H1 (cell line): ENCODE results near the gene SH3PXD2B. TPM values are rescaled to one million over a fixed set of nuclear protein-coding genes. Genes with fewer than 3 reads are reported as not detected.

Source experiments
- ASH2L ChIP-seq: fragments of 200-600, 300-600 bp; sonication (generic); IDR thresholded peaks from one replicate; pipeline ENCODE4 v1.7.1; 2017; ENCODE audit warnings: low read length
- ATF2 ChIP-seq: IDR thresholded peaks from 2 replicates; pipeline ENCODE4 v1.6.1; 2012; ENCODE audit warnings: low read length, inconsistent platforms
- BACH1 ChIP-seq: IDR thresholded peaks from 2 replicates; pipeline ENCODE4 v1.6.1; 2012; ENCODE audit warnings: low read length, improper control_type of control experiment
- BCL11A ChIP-seq, 2 experiments: IDR thresholded peaks; one replicate each; pipeline ENCODE4 v1.6.1; 2011; ENCODE audit warnings: low read depth in 2 of 2, low read length in 2 of 2, mild to moderate bottlenecking in 2 of 2
- CHD2 ChIP-seq: IDR thresholded peaks from 2 replicates; pipeline ENCODE4 v1.6.1; 2012; ENCODE audit warnings: low read length, improper control_type of control experiment
- GTF2F1 ChIP-seq: IDR thresholded peaks from 2 replicates; pipeline ENCODE4 v1.6.1; 2012; ENCODE audit warnings: low read depth, low read length, improper control_type of control experiment, borderline replicate concordance
- HDAC6 ChIP-seq: IDR thresholded peaks from one replicate; pipeline ENCODE4 v1.7.1; 2012; ENCODE audit warnings: low read depth, mild to moderate bottlenecking, inconsistent platforms, low read length, moderate library complexity
- KDM1A ChIP-seq: fragments of 200-600, 300-600 bp; sonication (generic); IDR thresholded peaks from 2 replicates; pipeline ENCODE4 v1.7.1; 2016; ENCODE audit warnings: mild to moderate bottlenecking, low read length, borderline replicate concordance
- KDM4A ChIP-seq: IDR thresholded peaks from one replicate; pipeline ENCODE4 v1.7.1; 2012; ENCODE audit warnings: low read depth, mild to moderate bottlenecking, moderate library complexity, low read length, inconsistent platforms; ENCODE audit not compliant: severe bottlenecking
- KDM5A ChIP-seq: fragments of 200-600 bp; IDR thresholded peaks from 2 replicates; pipeline ENCODE4 v1.7.1; 2012; ENCODE audit warnings: mild to moderate bottlenecking, low read length, inconsistent platforms, mixed read lengths
- RBBP5 ChIP-seq: IDR thresholded peaks from 2 replicates; pipeline ENCODE4 v1.7.1; 2012; ENCODE audit warnings: low read depth, mild to moderate bottlenecking, inconsistent platforms, low read length, moderate library complexity, borderline replicate concordance
- RFX5 ChIP-seq: IDR thresholded peaks from 2 replicates; pipeline ENCODE4 v1.6.1; 2011; ENCODE audit warnings: low read depth, low read length, improper control_type of control experiment, borderline replicate concordance
- SAP30 ChIP-seq: fragments of 300-600 bp; sonication (generic); IDR thresholded peaks from 2 replicates; pipeline ENCODE4 v1.7.1; 2012; ENCODE audit warnings: low read length, moderate library complexity, mild to moderate bottlenecking, inconsistent platforms; ENCODE audit not compliant: insufficient read depth, insufficient replicate concordance
- SIN3A ChIP-seq, 2 experiments: IDR thresholded peaks in 1 of 2; conservative IDR thresholded peaks in 1 of 2; 2 replicates each; pipeline ENCODE4 v1.6.1; 2011 to 2012; ENCODE audit warnings: low read length in 2 of 2, improper control_type of control experiment in 1 of 2, low read depth in 1 of 2, mild to moderate bottlenecking in 1 of 2
- SIRT6 ChIP-seq: IDR thresholded peaks from one replicate; pipeline ENCODE4 v1.7.1; 2012; ENCODE audit warnings: low read length, inconsistent platforms
- SP2 ChIP-seq: IDR thresholded peaks from 2 replicates; pipeline ENCODE4 v1.6.1; 2012; ENCODE audit warnings: mild to moderate bottlenecking, low read length, inconsistent platforms
- SRF ChIP-seq: IDR thresholded peaks from 2 replicates; pipeline ENCODE4 v1.6.1; 2011; ENCODE audit warnings: mild to moderate bottlenecking, low read depth, low read length, moderate library complexity
- TAF7 ChIP-seq: optimal IDR thresholded peaks from 2 replicates; pipeline ENCODE3; 2011; ENCODE audit warnings: low read depth, mild to moderate bottlenecking, inconsistent platforms, low read length, moderate library complexity, borderline replicate concordance
- TCF12 ChIP-seq: IDR thresholded peaks from 2 replicates; pipeline ENCODE4 v1.6.1; 2011; ENCODE audit warnings: low read depth, mild to moderate bottlenecking, low read length
- YY1 ChIP-seq: IDR thresholded peaks from 2 replicates; pipeline ENCODE4 v1.6.1; 2011; ENCODE audit warnings: low read depth, mild to moderate bottlenecking, low read length
- ZNF274 ChIP-seq: IDR thresholded peaks from 2 replicates; pipeline ENCODE4 v1.7.0; 2012; ENCODE audit warnings: low read length, borderline replicate concordance; ENCODE audit errors: extremely low read depth
- polyA plus RNA-seq, 7 experiments: library from polyadenylated mRNA; depleted of rRNA in 3 of 7; stranded (reverse) in 5 of 7; unstranded in 2 of 7; fragments of >200 nt in 5 of 7; fragments of 200-250 nt in 2 of 7; gene quantifications; 1 replicate in 5 of 7; 2 replicates in 1 of 7; 4 replicates in 1 of 7; pipeline versions ENCODE4 v1.2.1 to v1.2.3, GENCODE V29; 2011 to 2013; ENCODE audit warnings: missing spikeins in 2 of 7, mixed read lengths in 2 of 7
- total RNA-seq: library from RNA; stranded (reverse); fragmentation: NEBNext Ultra II Directional; extraction: Animal tissue kit (Norgen Biotek cat#: 25700); gene quantifications from 2 replicates; pipeline ENCODE4 v1.2.1, GENCODE V29; 2021
- TF ChIP-seq, protein P1 (sequence below): IDR thresholded peaks from 2 replicates; pipeline ENCODE4 v1.6.1; 2011; ENCODE audit warnings: low read depth, mild to moderate bottlenecking, low read length; ENCODE audit not compliant: insufficient read depth

SH3PXD2B gene
- total and polyA plus RNA-seq, 2 of the 8 experiments (the other 6 are each of a cell fraction or from before 2014, with no cell fraction given): 32.9 to 72.9 TPM

DNA sequence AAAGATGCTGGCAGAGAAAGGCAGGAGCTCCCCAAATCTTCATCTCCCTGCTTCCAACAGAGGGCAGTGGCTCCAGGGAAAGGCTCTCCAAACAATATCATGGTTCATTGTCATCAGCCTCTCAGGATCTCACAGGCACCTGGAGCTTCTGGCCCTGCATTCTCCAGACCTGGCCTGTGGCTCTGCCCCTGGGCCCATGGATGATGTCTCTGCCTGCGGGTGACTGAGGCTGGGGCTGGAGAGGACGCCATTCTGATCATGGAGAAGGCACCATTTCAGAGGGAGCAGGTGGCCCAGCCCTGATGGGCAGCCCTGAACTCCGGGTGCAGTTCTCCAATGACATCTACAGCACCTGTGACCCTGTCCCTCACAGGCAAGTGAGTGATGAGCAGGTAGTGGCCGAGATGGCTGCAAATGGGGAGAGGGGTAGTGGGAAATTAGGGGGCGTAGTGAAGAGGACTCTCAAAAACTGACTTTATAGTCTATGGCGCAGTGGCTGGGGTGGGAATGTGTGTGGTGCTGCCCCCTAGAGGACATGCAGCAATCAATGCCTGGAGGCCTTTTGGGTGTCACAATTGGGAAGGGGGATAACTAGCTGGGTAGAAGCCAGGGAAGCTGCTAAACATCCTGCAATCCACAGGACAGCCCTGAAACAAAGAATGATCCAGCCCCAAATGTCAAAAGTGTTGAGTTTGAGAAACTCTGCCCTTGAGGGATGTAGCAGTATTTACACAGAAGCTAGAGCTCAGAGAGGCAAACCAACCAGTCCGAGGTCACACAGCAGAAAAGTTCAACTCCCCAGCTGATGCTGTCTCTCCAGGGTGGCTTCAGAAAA, 3.2 kb downstream of the SH3PXD2B start (continued):
- TF ChIP-seq SP2 (no peak), YY1 (no peak), ASH2L (no peak), BACH1 (no peak), KDM5A (no peak), SIRT6 (no peak), KDM4A (no peak), HDAC6 (no peak), SAP30 (no peak), SIN3A (conservative IDR thresholded peaks at IDR 0.05 in 1 of 2, IDR thresholded peaks at IDR 0.05 in 1 of 2; ENCODE audit: low read depth in 1 of 2, low read length in 2 of 2) (0 out of 4 replicates have a peak, but pooled peaks of 1 of the 2 experiments have one; percentile 44), SRF (no peak), TAF7 (no peak), GTF2F1 (no peak), RBBP5 (no peak), BCL11A (IDR thresholded peaks at IDR 0.05; ENCODE audit: low read depth in 2 of 2, low read length in 2 of 2) (no peak), CHD2 (no peak), ATF2 (no peak), TCF12 (no peak), KDM1A (peak; percentile 65), ZNF274 (no peak), RFX5 (no peak)
- TF ChIP-seq, protein P1, sequence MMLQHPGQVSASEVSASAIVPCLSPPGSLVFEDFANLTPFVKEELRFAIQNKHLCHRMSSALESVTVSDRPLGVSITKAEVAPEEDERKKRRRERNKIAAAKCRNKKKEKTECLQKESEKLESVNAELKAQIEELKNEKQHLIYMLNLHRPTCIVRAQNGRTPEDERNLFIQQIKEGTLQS: no peak
